ENCODE measurements around the gene MYO9A.

DNA sequence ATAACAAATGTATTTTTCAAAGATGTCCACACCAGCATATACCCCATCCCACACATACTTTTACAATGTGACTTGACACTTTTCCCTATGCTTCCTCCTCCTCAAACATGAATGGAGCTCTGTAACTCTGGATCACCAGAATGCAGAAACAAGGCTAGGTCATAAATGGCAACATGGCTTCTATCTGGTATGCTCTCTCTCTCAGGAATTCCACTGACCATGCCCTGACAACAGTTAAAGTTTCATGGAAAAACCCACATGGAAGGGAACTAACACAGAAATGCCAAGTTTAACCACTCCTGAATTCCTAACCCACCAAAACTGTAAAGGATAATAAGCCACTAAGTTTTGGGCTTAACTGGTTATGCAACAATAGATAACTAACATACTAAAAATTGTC is 19.9 kb downstream of the MYO9A start:
- TF ChIP-seq, protein P1, sequence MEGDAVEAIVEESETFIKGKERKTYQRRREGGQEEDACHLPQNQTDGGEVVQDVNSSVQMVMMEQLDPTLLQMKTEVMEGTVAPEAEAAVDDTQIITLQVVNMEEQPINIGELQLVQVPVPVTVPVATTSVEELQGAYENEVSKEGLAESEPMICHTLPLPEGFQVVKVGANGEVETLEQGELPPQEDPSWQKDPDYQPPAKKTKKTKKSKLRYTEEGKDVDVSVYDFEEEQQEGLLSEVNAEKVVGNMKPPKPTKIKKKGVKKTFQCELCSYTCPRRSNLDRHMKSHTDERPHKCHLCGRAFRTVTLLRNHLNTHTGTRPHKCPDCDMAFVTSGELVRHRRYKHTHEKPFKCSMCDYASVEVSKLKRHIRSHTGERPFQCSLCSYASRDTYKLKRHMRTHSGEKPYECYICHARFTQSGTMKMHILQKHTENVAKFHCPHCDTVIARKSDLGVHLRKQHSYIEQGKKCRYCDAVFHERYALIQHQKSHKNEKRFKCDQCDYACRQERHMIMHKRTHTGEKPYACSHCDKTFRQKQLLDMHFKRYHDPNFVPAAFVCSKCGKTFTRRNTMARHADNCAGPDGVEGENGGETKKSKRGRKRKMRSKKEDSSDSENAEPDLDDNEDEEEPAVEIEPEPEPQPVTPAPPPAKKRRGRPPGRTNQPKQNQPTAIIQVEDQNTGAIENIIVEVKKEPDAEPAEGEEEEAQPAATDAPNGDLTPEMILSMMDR (IDR thresholded peaks at IDR 0.05; ENCODE audit: low read depth, low read length): no peak
- TF ChIP-seq POLR2A (IDR thresholded peaks at IDR 0.05; ENCODE audit: extremely low read depth, insufficient read length): no peak
- TF ChIP-seq, protein P2, sequence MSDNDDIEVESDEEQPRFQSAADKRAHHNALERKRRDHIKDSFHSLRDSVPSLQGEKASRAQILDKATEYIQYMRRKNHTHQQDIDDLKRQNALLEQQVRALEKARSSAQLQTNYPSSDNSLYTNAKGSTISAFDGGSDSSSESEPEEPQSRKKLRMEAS (IDR thresholded peaks at IDR 0.05; ENCODE audit: low read depth, low read length): no peak
